BE2C (cell line): ENCODE results near the gene BICRAL.
"Not testable (repeated sequence)": the region's sequence is repeated elsewhere in the genome, so short reads cannot be mapped to it uniquely, and the experiment has no call there.

Source experiments
- DNase-seq: peaks from one replicate; pipeline ENCODE4 v3.0.0-alpha.2; 2020
- H3K27me3 ChIP-seq: fragments of 250-450 bp; sonication (Bioruptor Pico); 2 replicates; pipeline ENCODE4 v1.5.1; 2020; ENCODE audit warnings: mild to moderate bottlenecking
- H3K36me3 ChIP-seq: fragments of 250-450 bp; sonication (Bioruptor Pico); 2 replicates; pipeline ENCODE4 v1.5.1; 2020; ENCODE audit warnings: mild to moderate bottlenecking
- H3K4me1 ChIP-seq: fragments of 250-450 bp; sonication (Bioruptor Pico); 2 replicates; pipeline ENCODE4 v1.5.1; 2020
- H3K4me3 ChIP-seq: 2 replicates; pipeline ENCODE4 v1.5.1; 2011; ENCODE audit warnings: low read depth, low read length
- H3K9me3 ChIP-seq: fragments of 250-450 bp; sonication (Bioruptor Pico); 2 replicates; pipeline ENCODE4 v1.5.1; 2020
- TF ChIP-seq, protein P1 (sequence below): IDR thresholded peaks from 2 replicates; pipeline ENCODE4 v1.5.1; 2012; ENCODE audit warnings: mild to moderate bottlenecking, low read depth, low read length

Gene BICRAL

DNA sequence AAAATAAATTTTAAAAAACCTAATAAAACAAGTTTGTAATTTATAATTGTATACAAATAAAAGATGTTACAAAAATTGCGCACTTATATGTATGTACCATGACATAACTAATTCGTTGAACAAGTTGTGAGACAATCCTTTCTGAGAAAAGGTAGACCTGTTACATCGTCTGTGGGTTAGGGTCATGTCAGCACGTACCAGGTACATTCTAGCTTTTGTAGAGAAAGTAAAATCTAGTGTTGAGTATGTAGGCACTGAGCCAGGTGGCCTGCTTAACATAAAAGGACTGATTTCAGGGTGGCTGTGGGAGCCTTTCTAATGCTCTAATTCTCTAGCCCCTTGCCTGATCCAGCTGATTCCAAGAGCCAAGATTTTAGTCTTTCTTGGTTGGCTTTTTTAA lies 108.0 kb downstream of the BICRAL start:
- no peaks in the 10 kb centered on the region for H3K27me3 ChIP-seq
- no peak for DNase-seq
- H3K4me1 ChIP-seq, result no peaks in the 10 kb centered on the region
- TF ChIP-seq, protein P1, sequence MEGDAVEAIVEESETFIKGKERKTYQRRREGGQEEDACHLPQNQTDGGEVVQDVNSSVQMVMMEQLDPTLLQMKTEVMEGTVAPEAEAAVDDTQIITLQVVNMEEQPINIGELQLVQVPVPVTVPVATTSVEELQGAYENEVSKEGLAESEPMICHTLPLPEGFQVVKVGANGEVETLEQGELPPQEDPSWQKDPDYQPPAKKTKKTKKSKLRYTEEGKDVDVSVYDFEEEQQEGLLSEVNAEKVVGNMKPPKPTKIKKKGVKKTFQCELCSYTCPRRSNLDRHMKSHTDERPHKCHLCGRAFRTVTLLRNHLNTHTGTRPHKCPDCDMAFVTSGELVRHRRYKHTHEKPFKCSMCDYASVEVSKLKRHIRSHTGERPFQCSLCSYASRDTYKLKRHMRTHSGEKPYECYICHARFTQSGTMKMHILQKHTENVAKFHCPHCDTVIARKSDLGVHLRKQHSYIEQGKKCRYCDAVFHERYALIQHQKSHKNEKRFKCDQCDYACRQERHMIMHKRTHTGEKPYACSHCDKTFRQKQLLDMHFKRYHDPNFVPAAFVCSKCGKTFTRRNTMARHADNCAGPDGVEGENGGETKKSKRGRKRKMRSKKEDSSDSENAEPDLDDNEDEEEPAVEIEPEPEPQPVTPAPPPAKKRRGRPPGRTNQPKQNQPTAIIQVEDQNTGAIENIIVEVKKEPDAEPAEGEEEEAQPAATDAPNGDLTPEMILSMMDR, result no peak
- no peaks in the 10 kb centered on the region for H3K9me3 ChIP-seq
- peaks cover 21% of the 10 kb centered on the region for H3K36me3 ChIP-seq
- peak overlapping the region; percentile 86 for H3K4me3 ChIP-seq

DNA sequence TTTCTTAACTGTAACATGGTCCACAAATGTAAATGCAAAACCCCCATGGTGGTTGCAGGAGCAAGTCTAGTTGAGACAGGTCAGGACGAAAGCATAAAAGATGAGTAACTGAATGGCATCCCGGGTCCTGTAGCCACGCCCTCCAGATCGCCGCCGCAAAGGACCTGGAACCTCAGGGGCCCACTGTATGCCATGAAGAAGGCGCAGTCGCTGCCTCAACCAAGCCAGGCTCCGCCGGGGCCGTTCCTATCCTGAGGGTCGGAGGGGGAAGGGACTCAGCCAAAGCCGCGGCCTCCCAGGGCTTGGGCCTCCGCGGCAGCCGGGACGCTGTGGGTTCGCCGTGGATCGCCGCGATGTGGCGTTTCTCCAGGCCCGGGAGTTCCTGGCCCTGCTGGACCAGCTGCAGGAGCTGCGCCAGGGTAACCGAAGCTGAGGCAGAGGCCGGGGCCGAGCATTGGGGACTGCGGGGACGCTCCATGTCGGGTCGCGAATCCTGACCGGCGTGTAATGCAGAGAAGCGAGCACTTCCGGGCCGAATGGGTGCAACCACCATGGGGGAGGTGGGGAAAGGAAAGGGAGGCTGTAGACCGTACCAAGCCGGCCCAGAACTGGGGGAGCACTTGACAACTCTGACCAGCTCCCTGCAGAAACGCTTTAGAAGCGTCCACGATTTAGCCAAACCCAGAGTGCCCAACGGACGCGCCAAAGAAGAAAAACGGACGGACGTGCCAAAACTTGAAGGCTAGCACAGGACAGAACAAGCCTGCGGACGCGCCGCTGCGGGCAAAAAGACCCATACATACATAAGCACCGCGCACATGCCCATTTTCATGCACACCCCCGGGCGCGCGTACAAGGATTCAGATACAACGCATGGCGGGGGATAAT lies 108.7 kb downstream of the BICRAL start:
- H3K4me1 ChIP-seq, result no peaks in the 10 kb centered on the region
- H3K9me3 ChIP-seq, result no peaks in the 10 kb centered on the region
- H3K27me3 ChIP-seq, result no peaks in the 10 kb centered on the region
- peaks cover 13% of the 10 kb centered on the region for H3K36me3 ChIP-seq
- DNase-seq, result peak; percentile 97
- H3K4me3 ChIP-seq, result peak overlapping the region; percentile 86
- TF ChIP-seq, protein P1, result no peak

DNA sequence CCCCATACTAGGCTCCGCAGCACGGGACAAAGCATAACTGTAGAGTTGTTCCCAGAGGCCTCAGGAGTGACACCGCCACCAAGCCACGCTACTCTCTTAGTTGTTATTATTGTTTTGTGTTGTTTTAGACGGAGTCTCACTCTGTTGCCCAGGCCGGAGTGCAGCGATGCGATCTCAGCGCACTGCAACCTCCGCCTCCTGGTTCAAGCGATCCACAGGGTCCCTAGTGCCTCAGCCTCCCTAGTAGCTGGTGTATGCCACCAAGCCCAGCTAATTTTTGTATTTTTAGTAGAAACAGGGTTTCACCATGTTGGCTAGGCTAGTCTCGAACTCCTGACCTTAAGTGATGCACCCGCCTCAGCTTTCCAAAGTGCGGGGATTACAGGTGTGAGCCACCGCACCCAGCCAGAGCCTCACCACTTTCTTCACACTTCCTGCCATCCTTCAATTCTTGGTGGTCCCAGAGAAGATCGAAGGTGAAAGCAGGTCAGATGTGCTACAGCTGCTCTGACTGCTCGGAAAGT lies 109.4 kb downstream of the BICRAL start:
- DNase-seq, result no peak
- TF ChIP-seq, protein P1, result no peak
- Histone ChIP-seq H3K4me3 (peak overlapping the region; percentile 86), H3K27me3 (no peaks in the 10 kb centered on the region), H3K4me1 (peaks cover 2% of the 10 kb centered on the region; the same call in 1 of the 2 replicates), H3K36me3 (peaks cover 7% of the 10 kb centered on the region), H3K9me3 (no peaks in the 10 kb centered on the region)

DNA sequence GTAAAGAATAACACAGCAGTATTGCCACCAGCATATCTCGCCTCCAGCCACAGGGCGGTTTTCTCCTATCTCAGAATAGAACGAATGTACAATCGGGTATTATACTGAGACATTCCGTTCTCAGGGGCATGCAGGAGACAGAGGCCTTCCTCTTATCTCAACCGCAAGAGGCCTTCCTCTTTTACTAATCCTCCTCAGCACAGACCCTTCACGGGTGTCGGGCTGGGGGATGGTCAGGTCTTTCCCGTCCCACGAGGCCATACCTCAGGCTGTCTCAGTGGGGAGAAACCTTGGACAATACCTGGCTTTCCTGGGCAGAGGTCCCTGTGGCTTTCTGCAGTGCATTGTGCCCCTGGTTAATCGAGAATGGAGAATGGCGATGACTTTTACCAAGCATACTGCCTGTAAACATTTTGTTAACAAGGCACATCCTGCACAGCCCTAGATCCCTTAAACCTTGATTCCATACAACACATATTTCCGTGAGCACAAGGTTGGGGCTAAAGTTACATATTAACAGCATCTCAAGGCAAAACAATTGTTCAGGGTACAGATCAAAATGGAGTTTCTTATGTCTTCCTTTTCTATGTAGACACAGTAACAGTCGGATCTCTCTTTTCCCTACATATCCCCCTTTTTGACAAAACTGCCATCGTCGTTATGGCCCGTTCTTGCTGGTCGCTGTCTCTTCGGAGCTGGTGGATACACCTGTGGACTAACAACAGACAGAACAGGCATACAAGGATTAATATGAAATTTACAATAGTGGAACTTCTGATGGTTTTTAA lies 112.4 kb downstream of the BICRAL start:
- not testable (repeated sequence) for H3K36me3 ChIP-seq, H3K4me3 ChIP-seq, H3K4me1 ChIP-seq, H3K27me3 ChIP-seq, DNase-seq, H3K9me3 ChIP-seq

DNA sequence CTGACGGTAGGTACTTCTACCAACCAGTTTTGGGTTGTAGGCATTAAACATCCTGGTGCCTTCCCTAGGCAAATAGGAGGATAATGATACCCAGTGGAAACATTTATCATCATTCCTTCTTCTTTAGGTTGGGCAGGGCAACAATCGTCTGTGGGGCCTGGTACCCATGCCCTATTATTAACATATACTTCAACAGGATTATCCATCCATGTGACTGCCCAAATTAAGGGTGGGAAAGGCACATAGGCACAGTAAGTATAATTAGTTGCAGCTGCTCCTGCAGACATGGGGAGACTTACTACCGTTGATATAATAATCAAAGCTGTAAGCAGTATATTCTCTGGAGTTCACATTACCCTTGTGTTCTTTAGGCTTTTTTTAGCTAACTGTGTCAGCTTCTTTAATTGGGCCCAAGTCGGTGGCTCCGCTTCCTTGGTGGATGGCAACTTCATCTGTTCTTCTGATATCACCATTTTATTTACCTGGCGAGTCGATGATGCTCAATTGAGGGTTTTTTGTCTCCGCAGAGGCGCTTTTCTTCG lies 114.4 kb downstream of the BICRAL start:
- H3K9me3 ChIP-seq, result no peaks in the 10 kb centered on the region
- no peaks in the 10 kb centered on the region for H3K36me3 ChIP-seq
- TF ChIP-seq, protein P1, result no peak
- no peaks in the 10 kb centered on the region for H3K27me3 ChIP-seq
- peaks cover 10% of the 10 kb centered on the region for H3K4me1 ChIP-seq
- H3K4me3 ChIP-seq, result no peak overlapping the region
- DNase-seq, result no peak

DNA sequence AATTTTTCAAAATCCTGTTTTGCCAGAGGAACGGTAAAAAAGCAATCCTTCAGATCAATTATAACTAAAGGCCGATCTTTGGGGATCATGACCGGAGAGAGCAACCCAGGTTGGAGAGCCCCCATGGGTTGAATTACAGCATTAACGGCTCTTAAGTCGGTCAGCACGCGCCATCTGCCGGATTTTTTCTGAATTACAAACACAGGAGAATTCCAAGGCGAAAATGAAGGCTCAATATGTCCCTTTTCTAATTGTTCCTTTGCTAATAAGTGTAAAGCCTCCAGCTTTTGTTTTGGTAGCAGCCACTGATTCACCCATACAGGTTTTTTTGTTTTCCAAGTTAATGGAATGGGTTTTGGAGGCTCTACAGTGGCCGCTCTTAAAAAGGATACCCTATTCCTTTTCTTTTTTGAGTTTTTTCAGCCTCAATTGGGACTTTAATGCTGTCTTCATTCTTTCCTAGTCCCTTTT lies 117.1 kb downstream of the BICRAL start:
- H3K4me1 ChIP-seq, result peaks cover 20% of the 10 kb centered on the region
- TF ChIP-seq, protein P1, result peak; percentile 67
- H3K27me3 ChIP-seq, result no peaks in the 10 kb centered on the region
- H3K36me3 ChIP-seq, result no peaks in the 10 kb centered on the region
- no peaks in the 10 kb centered on the region for H3K9me3 ChIP-seq
- DNase-seq, result peak; percentile 76
- H3K4me3 ChIP-seq, result peak overlapping the region; percentile 42
